PC-9 (cell line): ENCODE measurements around the gene CELF1. TPM values are rescaled to one million over a fixed set of nuclear protein-coding genes. Genes with fewer than 3 reads are reported as not detected.
"Not testable (repeated sequence)": the region's sequence is repeated elsewhere in the genome, so short reads cannot be mapped to it uniquely, and the experiment has no call there.

Source experiments
- BruUV-seq: library from RNA; stranded (reverse); fragments of 400-500 nt; replicated peaks from 2 replicates; lab custom pipeline; 2021; lab: Mats Ljungman, UMichigan
- CTCF ChIA-PET: fragments of 300-600 bp; sonication (Branson Sonifier 250); formaldehyde crosslinking; loops from one replicate; lab custom pipeline; 2022; ENCODE audit warnings: antibody characterized with exemption; lab: Charles Lee
- POLR2A ChIA-PET: fragments of 300-600 bp; sonication (Branson Sonifier 250); formaldehyde crosslinking; loops from one replicate; lab custom pipeline; 2022; ENCODE audit warnings: antibody characterized with exemption; ENCODE audit not compliant: unreplicated experiment; lab: Charles Lee
- DNase-seq, 2 experiments: peaks; one replicate each; pipeline versions ENCODE4 v3.0.0 to v3.0.0-alpha.2; 2015 to 2022; ENCODE audit warnings: mixed read lengths in 1 of 2
- H2AFZ ChIP-seq: fragments of 200-600 bp; sonication (generic); 2 replicates; pipeline ENCODE4 v1.8.1; 2017; ENCODE audit warnings: antibody characterized with exemption
- H3F3A ChIP-seq: fragments of 200-600 bp; sonication (generic); 2 replicates; pipeline ENCODE4 v1.8.1; 2017; ENCODE audit warnings: antibody characterized with exemption, mild to moderate bottlenecking, low read depth; ENCODE audit not compliant: insufficient read depth
- H3K27ac ChIP-seq: fragments of 200-600 bp; sonication (generic); 2 replicates; pipeline ENCODE4 v1.6.1; 2016; ENCODE audit warnings: mixed run types
- H3K27me3 ChIP-seq: fragments of 200-600 bp; sonication (generic); 2 replicates; pipeline ENCODE4 v1.6.1; 2016; ENCODE audit warnings: low read depth, mixed run types; ENCODE audit not compliant: insufficient read depth
- H3K36me3 ChIP-seq: fragments of 200-600 bp; sonication (generic); 2 replicates; pipeline ENCODE4 v1.6.1; 2016; ENCODE audit warnings: low read depth, mixed run types
- H3K4me1 ChIP-seq: fragments of 200-600 bp; sonication (generic); replicated peaks from 2 replicates; pipeline ENCODE4 v1.6.1; 2016; ENCODE audit warnings: mixed run types; ENCODE audit not compliant: insufficient read depth
- H3K4me2 ChIP-seq: fragments of 200-600 bp; sonication (generic); 2 replicates; pipeline ENCODE4 v1.6.1; 2017; ENCODE audit warnings: mixed run types
- H3K4me3 ChIP-seq: fragments of 200-600 bp; sonication (generic); 2 replicates; pipeline ENCODE4 v1.6.1; 2016; ENCODE audit warnings: mixed run types
- H3K79me2 ChIP-seq: fragments of 200-600 bp; sonication (generic); 2 replicates; pipeline ENCODE4 v1.6.1; 2017; ENCODE audit warnings: low read depth, mixed run types
- H3K9me2 ChIP-seq: fragments of 200-600 bp; sonication (generic); 2 replicates; pipeline ENCODE4 v1.8.1; 2017; ENCODE audit warnings: mild to moderate bottlenecking; ENCODE audit not compliant: insufficient read depth
- H3K9me3 ChIP-seq: fragments of 200-600 bp; sonication (generic); 2 replicates; pipeline ENCODE4 v1.8.1; 2016; ENCODE audit warnings: low read depth; ENCODE audit not compliant: insufficient read depth
- H4K20me1 ChIP-seq: fragments of 200-600 bp; sonication (generic); 2 replicates; pipeline ENCODE4 v1.8.1; 2017; ENCODE audit not compliant: insufficient read depth
- EZH2 ChIP-seq: fragments of 200-600 bp; sonication (generic); IDR thresholded peaks from 2 replicates; pipeline ENCODE4 v1.8.0; 2017; ENCODE audit warnings: antibody characterized with exemption, low read depth
- intact Hi-C: fragments of 100-400 bp; cut with micrococcal nuclease; formaldehyde crosslinking; loops from one replicate; pipeline ENCODE4 v1.10.0; 2022; ENCODE audit not compliant: unreplicated experiment
- total RNA-seq: library from RNA; stranded (reverse); gene quantifications from 2 replicates; pipeline ENCODE4 v1.2.3, GENCODE V29; 2021
- TF ChIP-seq, protein P1 (sequence below): fragments of 200-600 bp; sonication (generic); conservative IDR thresholded peaks from 2 replicates; pipeline ENCODE4 v1.6.1; 2017; ENCODE audit warnings: mixed run types, antibody characterized with exemption, mild to moderate bottlenecking, moderate library complexity

The CELF1 gene
- total RNA-seq, 1 experiment from 2014 or later, result 165 TPM

DNA sequence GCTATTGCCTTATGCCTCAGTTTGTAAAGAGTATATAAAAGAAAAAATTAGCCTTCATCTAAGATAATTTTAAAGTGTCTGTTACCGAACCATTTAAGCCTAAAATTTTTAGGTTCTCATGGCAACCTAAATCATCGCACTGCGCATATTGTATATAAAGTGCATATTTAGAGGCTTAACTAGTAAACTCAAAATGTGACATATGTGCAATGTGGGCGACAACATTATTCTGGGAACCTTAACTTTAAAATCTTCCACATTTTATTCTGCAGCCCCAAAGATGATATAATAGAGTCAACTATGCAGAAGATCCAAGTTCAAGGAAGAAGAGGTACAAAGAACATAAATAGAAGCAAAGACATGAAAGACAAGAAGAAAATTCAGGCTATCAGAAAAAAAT is 23.0 kb downstream of the CELF1 start:
- ChIA-PET CTCF (no interaction called here), POLR2A (no interaction called here)

GRCh38 chr11:47527186-47527585 is 25.7 kb downstream of the CELF1 start:
- peaks cover 30% of the 10 kb centered on the region for H3K4me1 ChIP-seq
- no peaks in the 10 kb centered on the region for H3K9me2 ChIP-seq
- no TSS peak for BruUV-seq
- peaks cover 100% of the 10 kb centered on the region for H3K79me2 ChIP-seq
- peaks cover 100% of the 10 kb centered on the region for H4K20me1 ChIP-seq
- no peak for TF ChIP-seq EZH2
- TF ChIP-seq, protein P1, sequence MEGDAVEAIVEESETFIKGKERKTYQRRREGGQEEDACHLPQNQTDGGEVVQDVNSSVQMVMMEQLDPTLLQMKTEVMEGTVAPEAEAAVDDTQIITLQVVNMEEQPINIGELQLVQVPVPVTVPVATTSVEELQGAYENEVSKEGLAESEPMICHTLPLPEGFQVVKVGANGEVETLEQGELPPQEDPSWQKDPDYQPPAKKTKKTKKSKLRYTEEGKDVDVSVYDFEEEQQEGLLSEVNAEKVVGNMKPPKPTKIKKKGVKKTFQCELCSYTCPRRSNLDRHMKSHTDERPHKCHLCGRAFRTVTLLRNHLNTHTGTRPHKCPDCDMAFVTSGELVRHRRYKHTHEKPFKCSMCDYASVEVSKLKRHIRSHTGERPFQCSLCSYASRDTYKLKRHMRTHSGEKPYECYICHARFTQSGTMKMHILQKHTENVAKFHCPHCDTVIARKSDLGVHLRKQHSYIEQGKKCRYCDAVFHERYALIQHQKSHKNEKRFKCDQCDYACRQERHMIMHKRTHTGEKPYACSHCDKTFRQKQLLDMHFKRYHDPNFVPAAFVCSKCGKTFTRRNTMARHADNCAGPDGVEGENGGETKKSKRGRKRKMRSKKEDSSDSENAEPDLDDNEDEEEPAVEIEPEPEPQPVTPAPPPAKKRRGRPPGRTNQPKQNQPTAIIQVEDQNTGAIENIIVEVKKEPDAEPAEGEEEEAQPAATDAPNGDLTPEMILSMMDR, result no peak
- no peaks in the 10 kb centered on the region for H3K9me3 ChIP-seq
- intact Hi-C loops, result no loop called here
- 0 out of 2 replicates have a peak, but pooled peaks cover 5% of the 10 kb centered on the region for H3K36me3 ChIP-seq
- no peak overlapping the region for H3K4me3 ChIP-seq
- no peaks in the 10 kb centered on the region for H3K27me3 ChIP-seq
- peaks cover 51% of the 10 kb centered on the region for H3F3A ChIP-seq
- ChIA-PET POLR2A (no interaction called here), CTCF (no interaction called here)
- H3K27ac ChIP-seq, result peak overlapping the region; percentile 29; the same call in 1 of the 2 replicates
- H3K4me2 ChIP-seq, result no peak overlapping the region
- no peak overlapping the region for H2AFZ ChIP-seq
- no peak for DNase-seq

More for the DNA sequence above, 23.0 kb downstream of the CELF1 start:
- H4K20me1 ChIP-seq, result peaks cover 100% of the 10 kb centered on the region
- H3K4me1 ChIP-seq, result peaks cover 7% of the 10 kb centered on the region
- no peak overlapping the region for H2AFZ ChIP-seq
- H3K4me2 ChIP-seq, result no peak overlapping the region
- no peaks in the 10 kb centered on the region for H3K27me3 ChIP-seq
- intact Hi-C loops, result no loop called here
- BruUV-seq, result no TSS peak
- no peak overlapping the region for H3K27ac ChIP-seq
- no peak for DNase-seq
- no peaks in the 10 kb centered on the region for H3K9me3 ChIP-seq
- no peaks in the 10 kb centered on the region for H3K9me2 ChIP-seq
- peaks cover 100% of the 10 kb centered on the region for H3K79me2 ChIP-seq
- H3K36me3 ChIP-seq, result 0 out of 2 replicates have a peak, but pooled peaks cover 5% of the 10 kb centered on the region
- peaks cover 43% of the 10 kb centered on the region; the same call in 1 of the 2 replicates for H3F3A ChIP-seq
- no peak overlapping the region for H3K4me3 ChIP-seq
- TF ChIP-seq, protein P1, result no peak
- no peak for TF ChIP-seq EZH2

GRCh38 chr11:47526032-47526431 is 26.9 kb downstream of the CELF1 start:
- CTCF ChIA-PET, H3K27ac ChIP-seq, DNase-seq, H3K9me3 ChIP-seq, intact Hi-C loops, H2AFZ ChIP-seq, BruUV-seq, POLR2A ChIA-PET, H3K36me3 ChIP-seq, H3K27me3 ChIP-seq, H3K4me2 ChIP-seq, H3K9me2 ChIP-seq, H3K4me3 ChIP-seq: not testable (repeated sequence)
- H3K79me2 ChIP-seq, result peaks cover 100% of the 10 kb centered on the region
- H3F3A ChIP-seq, result peaks cover 56% of the 10 kb centered on the region
- H4K20me1 ChIP-seq, result peaks cover 100% of the 10 kb centered on the region
- H3K4me1 ChIP-seq, result peaks cover 30% of the 10 kb centered on the region
